ENCODE measurements around the gene C2CD4C.
A peak's percentile ranks its signal among the peaks of the same experiment; 100 is the strongest.

- TF ChIP-seq NFYA (IDR thresholded peaks at IDR 0.05; ENCODE audit: borderline replicate concordance, low read depth, low read length): no peak
- TF ChIP-seq CTCF (IDR thresholded peaks at IDR 0.05 in 2 of 3, conservative IDR thresholded peaks at IDR 0.05 in 1 of 3; ENCODE audit: control insufficient read depth in 2 of 3, extremely low read depth in 1 of 3, insufficient read depth in 1 of 3, low read depth in 3 of 3, low read length in 3 of 3): peak; percentile 6 to 31 (median 20); a peak in 1 of 6 replicates
- no peak for TF ChIP-seq RBBP5 (conservative IDR thresholded peaks at IDR 0.05)
- no peak for TF ChIP-seq SMAD1 (IDR thresholded peaks at IDR 0.05; ENCODE audit: low read depth, partially characterized antibody)
- no peak for TF ChIP-seq CREB1 (IDR thresholded peaks at IDR 0.05; ENCODE audit: low read depth)
- TF ChIP-seq CEBPB (IDR thresholded peaks at IDR 0.05; ENCODE audit: borderline replicate concordance in 1 of 2, low read depth in 2 of 2, low read length in 2 of 2): no peak
- no peak for TF ChIP-seq REST (IDR thresholded peaks at IDR 0.05; ENCODE audit: low read depth, low read length)
- TF ChIP-seq EZH2 (IDR thresholded peaks at IDR 0.05; ENCODE audit: borderline replicate concordance, control insufficient read depth, low read depth, low read length): no peak
- TF ChIP-seq SREBF2 (IDR thresholded peaks at IDR 0.05; ENCODE audit: low read length): no peak
- TF ChIP-seq ZNF687 (IDR thresholded peaks at IDR 0.05): no peak
Observed at GRCh38 chr19:383922-384798, 24.8 kb downstream of the C2CD4C start.
